Esophagus mucosa (tissue), 1 donor: ENCODE measurements around the gene PRKCZ. TPM values are rescaled to one million over a fixed set of nuclear protein-coding genes. Genes with fewer than 3 reads are reported as not detected.

Experiments used
- ATAC-seq: fragments of 200-7000 bp; cut with Tn5 transposase; one replicate; pipeline ENCODE4 v1.9.1; 2020
- total RNA-seq: library from RNA; stranded (reverse); gene quantifications from one replicate; pipeline ENCODE4 v1.2.4, GENCODE V29; 2023
- donor health status: DM: yes; HTN: yes; CAD: no.

Gene PRKCZ
- total RNA-seq, 1 donor from 2014 or later: 21.3 TPM

DNA sequence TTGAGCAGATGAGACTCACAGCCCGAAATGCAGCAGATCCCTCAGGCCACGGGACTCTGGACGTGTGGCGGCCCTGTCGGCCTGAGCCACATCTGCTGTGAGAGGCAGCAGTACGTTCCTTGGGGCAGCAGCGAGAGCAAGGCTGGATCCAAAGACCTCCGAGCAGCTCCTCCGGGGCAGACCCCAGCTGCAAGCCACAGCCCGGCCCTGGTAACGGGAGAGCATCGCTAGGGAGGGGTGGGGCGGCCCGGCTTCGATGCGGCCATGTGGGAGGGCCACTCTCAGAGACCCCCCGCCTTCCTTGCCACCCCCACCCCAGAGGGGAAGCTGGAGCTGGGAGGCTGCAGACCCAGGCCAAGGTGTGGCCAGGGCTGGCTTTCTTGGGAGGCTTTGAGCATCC is 17.8 kb downstream of the PRKCZ start:
- no peak for ATAC-seq

DNA sequence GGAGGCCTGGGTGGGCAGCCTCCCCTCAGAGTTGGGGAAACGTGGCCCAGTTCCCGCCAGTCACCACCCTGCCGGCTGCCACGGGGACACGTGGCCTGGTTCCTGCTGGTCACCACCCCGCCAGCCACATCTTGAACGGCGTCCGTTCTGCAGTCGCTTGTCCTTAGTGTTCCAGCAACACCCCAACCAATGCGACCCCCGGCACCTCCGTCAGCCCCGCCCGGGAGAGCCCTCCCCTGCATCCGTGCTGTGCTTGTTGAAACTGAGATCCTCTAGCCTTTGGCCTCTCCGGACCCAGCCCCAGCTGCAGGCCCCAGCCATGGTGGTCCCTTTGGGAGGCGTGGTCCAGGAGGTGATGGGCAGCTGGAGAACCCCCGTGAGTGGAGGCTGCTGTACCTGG is 18.7 kb downstream of the PRKCZ start:
- no peak for ATAC-seq

DNA sequence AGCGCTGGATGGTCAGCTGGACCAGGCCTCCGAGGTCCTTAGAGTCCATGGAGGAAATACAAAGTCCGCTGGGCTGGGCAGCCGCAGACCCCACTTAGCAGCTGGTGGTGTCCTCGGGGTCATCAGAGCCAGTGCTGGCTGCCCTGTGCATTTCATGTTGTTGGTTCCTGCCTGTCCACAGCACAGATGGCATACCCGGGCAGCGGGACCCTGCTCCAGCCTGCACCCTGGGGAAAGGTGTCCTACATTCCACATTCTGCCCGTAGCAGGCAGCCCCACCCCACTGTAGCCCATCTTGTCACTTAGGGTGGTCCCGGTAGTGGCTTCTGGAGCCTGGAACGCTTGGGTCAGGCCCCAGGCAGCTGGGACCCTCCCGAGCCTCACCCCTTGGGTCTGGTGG is 19.8 kb downstream of the PRKCZ start:
- no peak for ATAC-seq

DNA sequence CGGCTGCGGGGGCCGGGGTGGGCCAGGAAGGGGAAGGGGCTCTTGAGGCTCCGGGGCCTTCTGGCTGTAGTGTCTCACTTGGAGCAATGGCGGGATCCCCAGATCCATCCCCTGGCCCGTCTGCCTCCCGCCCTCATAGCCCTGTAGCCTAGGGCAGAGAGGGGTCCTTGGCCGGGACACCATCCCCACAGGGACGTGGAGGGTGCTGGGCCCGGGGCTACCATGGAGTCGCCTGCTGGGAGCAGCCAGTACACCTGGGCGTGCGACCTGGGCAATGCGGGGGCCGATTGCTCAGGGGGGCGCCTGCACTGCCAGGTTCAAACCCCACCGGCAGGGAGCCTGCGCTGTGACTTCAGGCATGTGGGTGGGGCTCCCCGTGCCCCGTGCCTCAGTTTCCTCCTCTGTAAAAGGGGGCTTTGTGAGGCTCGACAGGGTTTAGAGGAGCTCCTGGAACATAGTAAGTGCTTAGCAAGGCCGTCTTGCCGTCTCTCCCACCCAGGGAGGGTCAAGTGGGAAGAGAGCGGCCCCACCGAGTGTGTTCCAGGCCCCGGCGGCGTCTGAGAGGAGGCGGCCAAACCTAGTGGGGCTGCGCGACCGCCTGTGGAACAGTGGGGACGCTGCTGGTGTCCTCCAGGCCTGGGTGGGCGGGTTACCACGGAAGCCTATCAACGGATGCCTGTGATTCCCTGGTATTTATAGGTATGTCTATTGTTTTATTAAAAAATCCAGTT is 20.8 kb downstream of the PRKCZ start:
- ATAC-seq: no peak

DNA sequence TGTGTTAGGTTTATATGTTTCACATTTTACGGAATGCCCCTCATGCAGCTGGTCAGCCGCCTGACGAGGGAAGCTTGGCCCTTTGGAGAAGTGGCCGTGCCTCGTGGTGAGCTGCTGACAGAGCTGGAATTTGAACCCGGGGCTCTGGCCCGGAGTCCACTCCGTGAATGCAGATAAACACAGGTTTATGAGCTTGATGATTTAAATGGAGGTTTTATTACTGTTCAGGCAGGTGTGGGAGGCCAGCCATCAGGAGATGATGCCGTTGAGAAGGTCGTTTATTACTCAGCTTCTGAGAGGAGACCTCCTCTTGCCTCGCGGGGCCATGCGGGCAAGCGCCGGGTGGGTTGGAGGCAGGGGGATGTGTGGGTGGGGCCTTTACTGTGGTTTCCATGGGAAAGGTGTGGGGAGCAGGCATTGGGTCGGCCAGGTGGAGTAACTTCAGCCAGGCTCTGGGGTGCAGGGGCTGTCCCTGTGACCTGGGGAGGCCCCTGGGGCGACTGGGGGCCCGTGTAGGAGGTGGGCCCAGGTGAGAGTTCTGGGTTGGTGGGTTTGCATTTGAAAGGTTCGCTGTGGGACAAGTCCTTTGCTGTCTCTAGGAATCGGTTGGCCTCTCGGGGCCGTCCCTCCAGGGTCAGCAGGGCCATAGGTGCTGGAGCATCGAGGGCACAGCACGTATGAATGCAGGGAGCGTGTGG is 22.0 kb downstream of the PRKCZ start:
- no peak for ATAC-seq

DNA sequence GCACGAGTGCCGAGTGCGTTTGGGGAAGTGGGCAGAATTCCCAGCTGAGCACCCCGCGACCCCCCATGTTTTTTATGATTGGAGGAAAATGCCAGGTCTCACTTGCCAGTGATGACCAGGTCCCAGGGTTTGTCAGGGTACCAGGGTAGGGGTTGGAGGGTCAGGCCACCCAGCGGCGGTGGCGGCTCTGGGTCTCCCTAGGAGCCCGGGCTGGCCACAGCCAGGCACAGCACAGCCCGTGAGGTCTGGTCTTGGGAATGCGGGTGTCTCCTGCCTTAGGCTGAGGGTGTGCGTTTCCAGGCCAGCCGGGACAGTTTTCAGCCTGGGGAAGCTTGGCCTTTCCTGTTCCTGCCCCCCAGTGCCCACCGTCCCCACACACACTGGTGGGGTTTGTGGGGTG is 22.7 kb downstream of the PRKCZ start:
- no peak for ATAC-seq

DNA sequence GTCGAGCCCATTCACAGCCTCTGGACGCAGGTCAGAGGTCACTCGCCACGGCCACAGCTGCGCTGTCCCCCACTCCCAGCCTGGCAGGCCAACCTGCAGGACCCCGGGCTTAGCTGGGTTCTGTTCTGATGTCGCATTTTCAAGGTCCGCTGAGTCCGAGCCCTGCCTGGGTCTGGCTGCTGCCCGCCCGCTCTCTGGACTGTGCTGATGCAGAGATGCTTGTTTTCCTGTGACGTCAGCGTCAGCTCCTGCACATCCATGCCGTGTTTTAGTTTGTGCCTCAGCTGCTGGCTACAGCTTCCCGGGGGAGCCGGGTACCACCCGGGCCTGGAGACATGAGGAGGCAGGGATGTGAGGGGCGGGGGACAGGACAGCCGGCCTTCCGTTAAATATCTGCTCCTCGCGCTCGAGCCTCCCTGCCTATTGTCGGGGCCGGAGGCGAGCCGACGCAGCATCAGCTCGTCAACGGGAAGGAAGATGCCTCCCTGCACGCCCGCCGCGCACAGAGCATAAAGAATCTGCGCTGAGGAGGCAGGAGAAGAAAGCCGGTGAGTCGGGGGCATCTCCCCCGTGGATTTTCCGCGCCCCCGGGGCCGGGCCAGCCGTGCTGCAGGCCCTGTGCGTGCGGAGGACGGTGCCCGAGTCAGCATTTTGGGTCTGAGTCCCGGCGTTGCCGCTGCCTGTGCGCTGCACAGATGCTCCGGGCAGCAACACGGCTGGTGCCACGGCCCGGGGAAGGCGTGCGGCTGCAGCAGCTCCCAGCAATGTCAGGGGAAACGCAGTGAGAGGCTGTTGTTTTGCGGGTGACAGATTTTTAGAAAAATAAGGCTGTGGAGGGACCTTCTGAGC is 23.4 kb downstream of the PRKCZ start:
- ATAC-seq: no peak

DNA sequence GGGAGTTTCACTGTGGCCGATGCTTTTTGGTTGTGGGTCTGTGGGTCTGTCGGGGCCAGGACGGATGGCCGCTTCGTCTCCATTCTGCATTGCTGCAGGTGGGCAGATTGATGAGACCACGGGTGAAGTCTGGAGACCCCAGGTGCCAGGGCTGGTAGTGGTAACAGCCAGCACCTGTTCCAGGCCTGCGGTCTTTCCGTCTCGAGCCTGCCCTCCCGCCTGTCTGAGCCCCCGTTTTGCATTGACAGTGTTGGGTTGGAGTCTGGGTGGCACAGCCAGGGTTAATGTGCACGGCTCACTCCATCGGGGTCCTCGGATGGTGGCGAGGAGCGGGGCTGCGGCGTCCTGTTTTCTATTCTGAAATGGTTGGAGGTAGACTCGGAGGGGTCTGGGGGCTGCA is 24.2 kb downstream of the PRKCZ start:
- ATAC-seq: no peak

DNA sequence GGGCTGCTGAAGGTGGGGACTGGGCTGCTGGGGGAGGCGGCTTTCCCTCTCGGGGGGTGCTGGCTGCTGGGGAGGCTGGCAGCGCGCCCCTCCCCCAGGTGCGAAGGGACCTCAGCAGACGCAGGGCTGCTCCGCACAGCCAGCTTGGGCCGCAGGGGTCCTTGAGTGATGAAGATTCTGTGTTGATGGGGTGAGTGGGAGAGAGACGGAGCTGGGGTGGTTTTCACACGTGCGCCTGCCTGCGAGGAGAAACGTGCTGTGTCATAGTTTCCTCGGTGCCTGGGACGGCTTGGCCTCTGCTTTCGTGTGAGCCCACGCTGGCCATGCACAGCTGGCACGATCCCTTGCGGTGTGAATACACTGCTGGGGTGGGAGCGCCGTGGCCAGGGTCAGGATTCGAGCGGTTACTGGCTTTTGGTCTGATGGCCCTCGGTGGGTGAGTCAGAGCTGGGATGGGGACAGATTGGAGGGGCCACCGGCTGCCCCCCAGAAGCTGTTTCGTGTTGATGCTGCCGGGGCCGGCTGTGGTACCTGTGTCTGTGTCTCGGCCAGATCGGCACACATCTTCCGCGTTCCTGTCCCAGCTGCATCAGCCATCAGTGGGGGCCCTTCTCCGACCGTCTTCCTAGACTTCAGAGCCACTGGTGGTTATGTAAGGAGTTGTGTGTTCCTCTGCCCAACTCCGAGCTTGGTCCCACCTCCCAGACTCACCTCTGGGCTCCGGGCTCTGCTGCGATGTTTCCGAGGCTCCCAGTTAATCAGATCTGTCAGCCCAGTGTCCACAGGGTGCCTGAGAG is 24.9 kb downstream of the PRKCZ start:
- ATAC-seq: no peak

DNA sequence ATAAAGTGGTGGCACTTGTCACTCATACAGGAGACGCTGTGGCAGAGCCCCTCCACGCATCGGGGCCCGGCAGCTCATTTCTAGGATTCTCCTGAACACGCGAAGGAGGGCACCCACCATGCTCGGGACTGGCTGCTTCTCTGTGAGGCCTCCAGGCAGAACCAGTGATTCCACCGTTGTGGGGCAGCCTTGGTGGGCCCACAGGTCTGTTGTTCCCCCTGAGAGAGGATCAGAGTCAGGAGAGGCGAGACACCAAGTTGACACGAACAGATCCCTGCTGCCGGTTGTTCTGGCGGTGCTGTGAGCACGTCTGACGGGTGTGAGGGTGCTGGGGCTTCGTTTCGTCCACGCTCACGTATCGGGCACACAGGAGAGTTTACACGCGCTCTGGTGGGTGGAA is 26.6 kb downstream of the PRKCZ start:
- no peak for ATAC-seq

DNA sequence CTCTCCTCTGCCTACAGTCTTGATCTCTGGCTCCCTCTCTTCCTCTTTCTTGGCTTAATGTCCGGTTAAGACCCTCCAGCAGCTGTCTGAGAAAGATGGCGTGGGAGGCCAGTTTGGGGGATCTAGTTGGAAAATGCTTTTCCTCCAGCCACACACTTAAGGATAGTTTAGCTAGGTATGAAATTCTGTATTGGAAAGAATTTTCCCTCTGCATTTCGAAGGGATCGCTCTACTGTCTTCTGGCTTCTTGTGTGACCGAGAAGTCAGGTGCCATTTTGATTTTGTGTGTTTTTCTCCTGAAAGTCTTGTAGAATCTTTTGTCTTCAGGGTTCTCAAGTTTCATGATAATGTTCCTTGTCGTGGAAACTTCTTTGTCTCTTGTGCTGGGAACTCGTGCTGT is 28.0 kb downstream of the PRKCZ start:
- ATAC-seq: no peak

DNA sequence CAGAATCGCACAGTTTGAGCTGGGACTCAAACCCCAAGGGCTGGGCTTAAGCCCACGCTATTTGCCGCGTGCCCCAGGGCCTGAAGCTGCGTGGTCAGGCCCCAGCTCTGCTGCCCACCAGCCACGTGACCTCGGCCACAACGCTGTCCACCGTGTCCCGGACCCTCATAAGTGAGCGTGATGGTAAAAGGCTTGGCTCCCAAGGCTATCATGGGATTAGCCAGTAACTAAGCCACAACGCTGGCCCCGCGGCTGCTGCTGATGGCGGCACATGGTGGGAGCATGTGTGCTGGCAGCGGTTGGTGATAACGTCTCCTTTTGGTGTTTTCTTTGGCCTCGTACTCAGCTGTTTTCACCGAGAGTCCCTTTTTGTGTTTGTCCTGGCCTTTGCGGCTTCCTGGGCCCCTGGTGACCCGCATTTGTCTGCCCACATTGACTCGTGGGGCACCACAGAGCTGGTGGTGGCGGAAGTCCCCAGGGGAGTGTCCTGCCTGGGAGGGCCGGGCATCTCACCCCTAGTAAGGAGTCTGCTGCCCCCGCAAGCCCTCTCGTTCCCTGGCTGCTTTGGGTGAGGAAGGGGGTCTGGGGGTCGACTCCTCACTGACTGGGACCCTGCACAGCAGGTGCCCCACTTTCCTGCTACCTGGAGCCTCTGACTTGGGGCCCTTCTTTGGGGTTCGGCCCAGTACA is 29.3 kb downstream of the PRKCZ start:
- ATAC-seq: no peak

DNA sequence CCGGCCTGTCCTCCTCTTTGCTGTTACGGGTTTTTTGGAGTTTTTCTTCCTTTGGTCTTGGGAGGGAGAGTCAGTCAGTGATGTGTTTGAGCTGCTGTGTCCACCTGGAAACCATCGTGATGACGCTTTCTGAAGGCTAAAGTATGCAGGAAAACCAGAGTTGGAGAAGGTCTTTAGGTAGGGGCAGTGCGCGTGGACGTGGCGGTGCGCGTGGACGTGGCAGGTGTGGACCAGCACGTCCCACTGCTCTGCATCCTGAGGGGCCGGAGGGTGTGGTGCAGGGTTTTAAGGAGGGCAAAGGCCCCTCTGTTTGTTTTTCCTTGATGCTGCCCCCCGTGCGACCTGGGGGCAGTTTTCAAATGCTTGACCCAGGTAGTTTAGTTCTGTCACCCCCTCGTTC is 29.9 kb downstream of the PRKCZ start:
- ATAC-seq: no peak

DNA sequence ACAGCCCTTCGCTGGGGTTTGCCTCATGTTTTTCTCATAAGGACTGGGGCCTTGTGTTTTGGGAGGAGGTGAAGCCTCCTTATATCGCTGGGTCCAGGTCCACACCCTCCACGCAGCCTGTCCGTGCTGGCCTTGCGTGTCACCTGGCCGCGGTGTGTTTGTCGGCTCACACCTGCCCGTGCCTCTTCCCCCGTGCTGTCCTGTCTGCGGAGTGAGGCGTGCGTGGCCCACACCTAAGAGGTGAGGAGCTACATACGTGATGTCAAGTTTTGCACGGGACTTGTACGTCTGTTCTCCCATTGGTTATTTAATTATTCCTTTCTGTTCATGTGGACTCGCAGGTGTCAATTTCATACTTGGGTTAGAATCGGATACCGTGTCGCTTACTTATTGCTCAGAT is 30.7 kb downstream of the PRKCZ start:
- ATAC-seq: no peak

DNA sequence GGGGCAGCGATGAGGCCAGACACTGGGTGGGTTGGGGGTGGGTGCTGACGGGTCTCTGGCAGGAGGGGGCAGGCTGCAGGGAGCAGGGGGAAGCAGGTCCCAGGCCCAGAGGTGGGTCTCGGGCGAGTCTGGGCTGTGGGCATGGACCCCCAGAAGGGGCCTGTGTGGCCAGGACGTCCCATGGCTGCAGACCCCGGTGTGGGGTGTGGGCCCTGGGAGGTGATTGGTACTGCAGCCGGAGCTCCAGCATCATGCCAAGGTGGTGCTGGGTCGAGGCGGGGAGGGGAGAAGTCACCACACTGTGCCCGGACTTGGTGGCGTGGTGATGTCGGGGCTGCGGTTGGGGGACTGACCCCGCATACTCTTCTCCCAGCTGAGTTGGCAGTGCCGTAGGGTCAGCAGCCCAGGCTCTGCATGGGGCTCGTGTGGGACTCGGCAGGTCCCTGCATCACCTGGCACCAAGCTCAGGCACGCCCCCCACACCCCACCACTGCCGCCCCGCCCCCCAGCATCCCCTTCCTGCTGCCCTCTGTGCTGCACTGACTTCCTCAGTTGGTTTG is 31.2 kb downstream of the PRKCZ start:
- no peak for ATAC-seq

DNA sequence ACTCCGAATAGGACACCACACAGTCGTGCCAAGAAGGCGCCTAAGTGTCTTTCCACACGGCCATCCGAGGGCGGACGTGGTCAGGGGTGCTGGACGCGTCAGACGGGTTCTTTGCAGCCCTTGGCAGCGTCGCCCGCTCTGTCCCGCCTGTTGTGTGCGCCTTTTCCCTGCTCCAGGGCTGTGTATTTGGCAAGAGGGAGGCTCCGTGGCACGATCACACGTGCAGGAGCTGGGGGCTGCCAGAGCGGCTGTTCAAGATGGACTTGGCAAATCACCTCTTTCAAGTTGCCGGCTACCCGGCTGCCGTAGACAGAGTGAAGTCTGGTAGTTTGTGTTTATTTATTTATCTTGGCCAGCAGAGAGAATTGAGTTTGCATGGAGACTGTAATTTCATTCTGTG is 31.9 kb downstream of the PRKCZ start:
- ATAC-seq: no peak

DNA sequence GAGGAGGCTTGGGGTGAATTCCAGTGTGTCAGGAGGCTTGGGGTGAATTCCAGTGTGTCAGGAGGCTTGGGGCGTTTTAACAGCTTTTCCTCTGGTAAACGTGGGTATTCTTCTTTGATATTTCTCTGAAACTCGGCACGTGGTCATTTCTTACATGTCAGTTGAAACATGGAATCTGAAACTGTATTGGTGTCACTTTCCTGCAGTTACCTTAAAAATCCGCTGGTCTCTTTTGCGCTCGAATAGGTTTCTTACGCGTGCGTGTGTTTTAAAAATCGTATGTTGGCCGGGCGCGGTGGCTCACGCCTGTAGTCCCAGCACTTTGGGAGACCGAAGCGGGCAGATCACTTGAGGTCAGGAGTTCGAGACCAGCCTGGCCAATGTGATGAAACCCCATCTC is 33.5 kb downstream of the PRKCZ start:
- no peak for ATAC-seq

DNA sequence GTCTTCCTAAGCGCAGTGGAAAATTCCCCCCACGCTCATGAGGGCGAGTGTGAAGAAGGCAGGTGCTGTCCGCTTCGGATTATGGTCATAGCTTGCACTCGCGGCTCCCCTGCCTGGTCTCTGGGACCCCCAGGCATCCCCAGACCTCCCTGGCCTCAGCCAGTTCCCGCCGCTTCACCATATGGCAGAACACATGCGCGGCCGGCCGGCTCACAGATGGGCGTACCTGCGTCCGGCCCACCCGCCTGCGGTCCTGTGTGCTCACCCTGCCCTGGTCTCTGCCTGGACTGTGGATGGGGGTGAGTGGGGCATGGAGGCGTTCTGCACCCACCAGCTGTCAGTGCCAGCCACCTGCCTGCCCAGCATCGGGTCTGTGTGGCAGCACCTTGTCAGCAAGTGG is 34.1 kb downstream of the PRKCZ start:
- ATAC-seq: no peak

DNA sequence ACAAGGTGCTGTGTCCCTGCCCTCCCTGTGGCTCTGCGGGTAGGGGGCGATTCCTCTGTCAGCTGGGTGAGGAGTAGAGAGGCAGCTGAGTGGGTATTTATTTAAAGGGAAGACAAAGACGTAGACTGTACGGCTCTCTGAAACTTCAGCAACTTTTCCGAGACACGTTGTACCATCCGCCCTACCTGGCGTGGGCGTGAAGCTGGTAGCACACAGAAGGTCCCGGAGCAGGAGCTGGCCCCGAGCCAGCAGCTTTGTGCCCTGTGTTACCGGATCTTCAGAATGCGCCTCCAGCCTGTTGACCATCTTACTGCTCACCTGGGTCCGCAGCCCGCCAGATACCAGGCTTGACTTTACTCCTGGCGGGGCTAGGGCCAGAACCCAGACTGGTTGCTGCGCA is 34.9 kb downstream of the PRKCZ start:
- ATAC-seq: no peak

DNA sequence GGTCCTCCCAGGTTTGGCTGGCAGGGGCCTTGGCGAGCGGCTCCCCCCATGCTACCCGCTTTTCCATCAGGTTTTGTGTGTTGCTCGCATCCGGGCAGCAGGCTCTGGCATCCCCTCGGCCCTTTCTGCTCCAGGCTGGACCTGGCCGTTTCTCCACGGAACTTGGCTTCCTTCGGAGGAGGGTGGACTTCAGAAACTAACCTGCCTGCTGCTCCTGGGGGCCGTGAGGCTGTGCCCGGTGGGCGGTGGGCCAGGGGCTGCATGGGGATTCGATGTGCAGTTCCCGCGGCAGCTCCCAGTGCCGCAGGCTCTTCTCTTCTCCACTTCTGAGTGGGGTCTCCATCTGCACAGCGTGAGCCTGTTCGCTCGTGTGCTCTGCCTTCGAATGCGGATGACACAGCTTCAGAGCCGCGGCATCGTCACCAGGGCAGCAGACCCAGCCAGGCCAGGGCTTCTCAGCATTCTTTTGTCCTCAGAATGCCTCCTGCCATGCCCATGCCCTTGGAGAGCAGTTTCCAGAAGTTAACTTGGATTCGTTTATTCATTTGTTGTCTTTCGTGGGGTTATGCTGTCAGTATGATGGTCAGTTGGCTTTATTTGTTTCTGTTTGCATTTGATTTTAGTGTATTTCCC is 36.4 kb downstream of the PRKCZ start:
- no peak for ATAC-seq

DNA sequence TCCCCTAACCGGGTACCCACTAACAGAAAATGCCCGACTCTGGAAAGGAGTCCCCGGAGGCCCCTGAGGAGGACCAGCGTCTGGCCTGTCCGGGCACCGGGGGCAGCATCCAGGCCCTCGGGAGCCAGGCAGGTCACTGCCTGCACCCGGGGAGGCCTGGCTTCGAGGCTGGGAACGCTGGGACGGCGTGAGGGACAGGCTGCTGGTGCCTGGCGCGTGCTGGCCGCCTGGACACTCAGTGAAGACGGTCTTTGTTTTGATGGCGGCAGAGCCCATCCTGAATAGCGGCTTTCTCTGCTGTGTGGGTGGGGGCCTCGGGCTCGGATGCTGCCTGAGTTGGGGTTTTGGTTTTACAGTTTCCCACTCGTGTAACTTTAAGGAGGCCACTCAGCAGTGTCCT is 37.6 kb downstream of the PRKCZ start:
- no peak for ATAC-seq
